Stimulated activated CD8-positive, alpha-beta memory T cell treated with anti-CD3 and anti-CD28 coated beads, Interleukin-7, amount 100 ng/mL, for 4 hours (primary cell): Measurements from ENCODE around the gene CHCHD3.
"Not testable (repeated sequence)": the region's sequence is repeated elsewhere in the genome, so short reads cannot be mapped to it uniquely, and the experiment has no call there.

ENCODE experiments used
- DNase-seq, 2 donors: peaks; one replicate each; pipeline ENCODE4 v3.0.0-alpha.2; 2020; ENCODE audit warnings: low read depth in 2 of 2

Gene CHCHD3

DNA sequence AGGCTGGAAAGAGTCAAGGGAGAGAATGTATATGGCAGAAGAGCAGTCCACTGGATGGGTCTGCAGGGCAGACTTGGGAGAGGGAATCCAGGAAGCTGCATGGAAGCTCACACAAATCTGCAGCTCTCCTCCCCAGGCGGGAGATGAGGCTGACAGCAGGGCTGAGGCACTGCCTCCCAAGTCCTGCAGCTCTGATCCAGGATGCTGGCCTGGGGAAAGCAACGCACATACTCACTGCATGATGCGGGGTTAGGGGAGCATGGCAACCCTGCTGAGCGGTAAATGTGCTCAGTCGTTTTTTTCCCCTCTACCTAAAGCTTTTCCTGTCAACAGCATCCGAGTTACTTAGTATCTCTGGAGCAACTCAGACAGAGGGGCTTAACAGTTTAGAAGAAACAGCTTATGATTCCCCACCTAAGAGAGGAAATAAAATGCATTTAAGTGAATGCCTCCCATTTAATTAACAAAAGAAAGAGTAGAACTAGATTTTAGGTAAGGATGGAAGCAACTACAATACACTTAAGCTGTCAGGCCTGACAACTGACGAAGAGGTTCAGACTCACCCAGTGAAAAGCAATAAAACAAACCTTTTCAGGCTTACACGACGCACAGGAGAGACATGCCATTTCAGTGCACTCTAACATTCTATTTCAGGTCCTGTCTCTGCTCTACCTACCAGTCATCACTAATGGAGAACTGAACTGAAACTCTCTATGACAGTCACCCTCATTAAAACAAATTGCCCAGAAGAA, 37.0 kb downstream of the CHCHD3 start:
- DNase-seq, result no peak

DNA sequence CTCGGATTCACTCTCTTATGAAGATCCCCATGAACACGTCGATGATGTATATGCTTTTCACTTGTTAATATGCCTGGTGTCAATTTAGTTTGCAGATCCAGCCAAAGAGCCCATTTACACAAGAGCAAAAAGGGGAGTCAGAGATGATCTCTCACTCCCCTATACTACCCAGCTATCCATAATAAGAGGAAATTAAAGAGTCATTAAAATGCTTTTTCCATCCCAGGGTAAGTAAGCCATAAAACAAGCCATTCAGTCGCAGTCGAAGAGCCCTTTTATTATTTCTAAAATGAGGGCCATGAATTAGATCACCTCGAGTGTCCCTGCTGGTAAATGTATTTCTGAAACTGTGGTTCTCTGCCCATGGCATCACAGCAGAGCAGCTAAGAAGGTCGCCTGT, 41.2 kb downstream of the CHCHD3 start:
- DNase-seq, result no peak

DNA sequence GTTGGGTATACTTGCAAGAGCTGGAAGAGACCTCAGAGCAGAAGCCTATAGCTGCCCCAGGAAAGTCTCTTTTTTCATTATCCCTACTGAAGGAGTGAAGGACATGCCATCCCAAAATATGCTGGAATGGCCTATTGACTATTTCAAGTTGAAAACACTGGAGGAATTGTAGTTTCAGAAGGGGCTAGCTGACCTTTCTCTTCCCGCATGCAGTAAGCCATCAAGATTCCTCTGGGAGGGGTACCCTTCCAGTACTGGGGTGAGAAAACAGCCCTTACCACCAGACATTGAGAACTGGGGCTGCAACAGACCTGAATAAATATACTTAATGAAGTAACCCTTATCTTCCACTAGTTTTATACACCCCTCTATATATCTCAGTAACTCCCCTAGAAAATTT, 41.7 kb downstream of the CHCHD3 start:
- DNase-seq, result no peak

DNA sequence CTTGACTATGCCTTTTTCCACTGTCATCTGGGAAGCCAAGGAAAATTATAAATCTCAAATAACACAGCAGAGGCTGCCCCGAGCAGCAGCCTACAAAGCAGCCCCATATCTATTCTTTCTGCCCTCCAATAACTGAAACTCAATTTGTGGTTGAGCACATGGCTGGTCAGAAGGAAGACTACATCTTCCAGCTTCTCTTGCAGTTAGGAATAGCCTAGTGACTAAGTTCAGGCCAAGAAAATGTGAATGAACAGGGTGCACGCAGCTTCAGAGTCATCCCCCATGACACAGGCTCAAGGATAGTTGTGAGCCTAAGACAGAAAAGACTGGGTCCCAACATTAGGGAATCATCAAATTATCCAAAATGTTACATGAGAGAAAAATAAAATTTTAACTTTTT, 42.3 kb downstream of the CHCHD3 start:
- DNase-seq, result no peak

DNA sequence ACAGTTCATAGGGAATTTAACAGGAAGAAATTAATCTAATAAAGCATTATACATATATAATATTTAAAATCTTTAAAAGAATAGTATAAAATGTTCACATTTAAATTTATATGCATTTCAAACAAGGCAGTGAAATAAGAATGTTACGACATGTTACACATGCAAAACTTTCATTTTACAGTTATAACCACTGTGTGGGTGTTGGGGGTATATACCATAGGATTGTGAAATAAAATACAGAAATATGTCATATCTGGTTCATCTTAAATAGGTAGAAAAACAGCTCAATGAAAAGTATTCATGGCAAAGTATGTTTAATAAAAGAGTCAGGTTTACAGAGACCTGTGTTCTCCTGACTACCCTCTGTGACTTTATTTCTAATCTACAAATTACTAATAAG, 45.6 kb downstream of the CHCHD3 start:
- no peak for DNase-seq

DNA sequence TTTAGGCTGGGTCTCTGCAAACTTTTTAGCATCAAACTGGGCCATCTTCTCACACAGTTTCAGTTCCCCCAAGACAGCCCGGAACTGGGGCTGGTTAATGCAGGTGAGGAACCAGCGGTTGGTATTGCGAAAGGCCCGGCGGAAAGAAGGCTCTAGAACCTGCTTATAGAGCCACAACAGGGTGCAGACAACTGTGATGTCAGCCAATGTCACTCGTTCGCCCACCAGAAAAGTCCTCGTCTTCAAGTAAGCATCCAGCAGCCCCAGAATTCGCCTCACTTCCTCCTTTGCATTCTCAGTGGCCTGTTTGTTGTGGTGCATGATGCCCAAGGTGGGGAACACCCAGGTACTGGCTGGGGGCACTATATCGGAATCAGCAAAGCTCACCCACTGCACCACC, 46.6 kb downstream of the CHCHD3 start:
- DNase-seq, result not testable (repeated sequence)

DNA sequence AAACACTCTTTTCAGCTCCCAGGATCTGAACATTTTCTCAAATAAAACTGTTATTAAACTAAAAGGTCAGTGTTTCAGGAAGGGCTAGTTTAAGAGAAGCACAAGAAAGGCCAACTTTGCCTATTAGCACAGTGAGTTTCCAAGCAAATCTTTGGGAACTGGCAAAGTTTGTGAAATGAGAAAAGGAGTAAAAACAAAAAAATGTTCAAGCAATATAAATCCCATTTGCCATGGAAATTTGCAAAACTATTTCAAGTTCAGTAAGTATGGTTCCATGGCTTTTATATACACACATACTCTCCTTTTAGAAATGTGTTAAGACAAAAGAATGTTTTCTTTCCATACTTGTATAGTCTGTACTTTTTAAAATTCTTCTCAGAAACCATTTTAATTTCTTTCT, 51.5 kb downstream of the CHCHD3 start:
- no peak for DNase-seq

DNA sequence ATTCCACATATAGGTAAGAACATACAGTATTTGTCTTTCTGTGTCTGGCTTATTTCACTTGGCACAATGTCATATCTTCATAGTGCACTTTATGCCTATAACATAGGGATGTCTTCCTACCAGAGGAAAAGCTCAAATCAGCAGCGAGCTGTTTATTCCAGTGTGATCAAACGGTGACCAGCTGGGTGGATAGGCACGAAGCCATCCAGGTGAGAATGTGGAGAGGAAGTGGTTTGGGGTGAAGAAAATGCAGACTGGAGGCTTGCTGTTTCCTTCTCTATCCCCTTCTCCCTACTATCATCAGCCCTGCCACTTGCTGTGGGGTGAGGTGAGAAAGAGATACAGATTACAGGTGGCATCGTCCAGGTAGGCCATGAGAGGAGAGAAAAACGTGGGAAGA, 52.4 kb downstream of the CHCHD3 start:
- DNase-seq, result no peak

DNA sequence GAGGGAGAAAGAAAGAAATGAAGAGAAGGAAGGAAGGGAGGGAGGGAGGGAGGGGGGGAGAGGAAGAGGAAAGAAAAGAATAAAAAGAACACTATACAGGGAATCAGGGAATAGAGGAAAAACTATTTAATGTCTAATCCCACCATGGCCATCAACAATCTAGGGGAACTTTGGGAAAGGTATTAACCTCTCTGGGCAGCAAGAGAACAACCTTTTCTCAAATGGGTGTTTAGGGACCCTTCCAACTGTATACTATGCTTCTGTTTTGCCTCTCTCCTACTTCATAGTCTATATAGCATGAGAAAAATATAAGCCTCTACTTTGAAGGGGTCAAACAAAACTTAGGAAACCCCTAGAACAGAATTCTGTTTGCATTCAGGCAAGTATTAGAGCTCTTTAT, 54.5 kb downstream of the CHCHD3 start:
- no peak for DNase-seq

DNA sequence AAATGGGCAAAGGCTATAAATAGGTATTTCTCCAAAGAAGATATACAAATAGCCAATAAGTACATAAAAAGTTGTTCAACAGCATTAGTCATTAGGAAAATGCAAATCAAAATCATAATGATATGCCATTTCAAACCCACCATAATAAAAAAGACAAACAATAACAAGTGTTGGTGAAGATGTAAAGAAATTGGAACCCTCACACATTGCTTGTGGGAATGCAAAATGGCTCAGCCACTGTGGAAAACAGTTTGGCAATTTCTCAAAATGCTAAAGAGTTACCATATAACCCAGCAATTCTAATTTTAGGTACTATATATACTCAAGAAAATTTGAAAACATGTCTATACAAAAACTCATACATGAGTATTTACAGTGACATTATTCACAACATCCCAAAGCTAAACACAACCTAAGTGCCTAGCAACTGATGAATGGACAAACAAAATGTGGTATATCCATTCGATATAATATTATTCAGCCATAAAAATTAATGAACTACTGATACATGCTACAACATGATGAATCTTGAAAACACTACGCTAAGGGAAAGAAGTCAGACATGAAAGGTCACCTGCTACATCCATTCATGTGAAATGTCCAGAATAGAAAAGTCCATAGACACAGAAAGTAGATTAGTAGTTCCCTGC, 55.6 kb downstream of the CHCHD3 start:
- no peak for DNase-seq

DNA sequence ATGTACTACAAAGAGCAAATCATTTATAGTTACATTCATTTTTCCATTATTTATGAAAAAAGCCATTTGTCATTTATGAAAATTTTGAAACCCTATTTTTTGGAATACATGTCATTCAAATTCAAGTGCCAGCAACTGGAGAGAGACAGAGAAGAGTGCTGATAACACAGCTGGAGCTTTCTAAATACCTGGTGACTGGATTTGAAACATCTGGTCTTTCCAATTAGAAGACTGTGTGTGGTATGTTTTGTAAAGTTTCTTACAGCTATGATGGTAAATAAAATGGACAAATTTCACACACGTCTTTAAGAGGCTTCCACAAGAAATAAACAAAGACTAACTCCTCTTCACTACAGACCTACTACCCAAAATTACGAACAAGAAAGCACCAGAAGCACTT, 56.8 kb downstream of the CHCHD3 start:
- no peak for DNase-seq

DNA sequence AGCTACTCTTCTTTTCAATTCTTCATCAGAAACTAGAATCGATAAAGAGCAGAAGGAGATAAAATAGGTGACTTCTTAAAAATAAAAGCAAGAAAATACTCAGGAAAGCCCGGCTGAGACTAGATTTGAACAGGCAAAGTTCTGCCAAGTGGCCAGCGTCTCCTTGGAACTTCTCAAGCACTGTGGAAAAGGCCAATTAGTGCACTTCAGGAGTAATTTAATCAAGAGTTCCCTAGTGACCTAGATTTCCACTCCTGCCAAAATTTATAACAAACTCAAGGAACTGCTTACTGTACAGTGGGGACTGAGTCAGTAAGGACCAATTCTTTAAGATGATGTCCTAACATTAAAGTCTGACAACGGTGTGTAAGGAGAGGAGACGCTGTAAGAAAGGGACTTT, 57.3 kb downstream of the CHCHD3 start:
- no peak for DNase-seq

DNA sequence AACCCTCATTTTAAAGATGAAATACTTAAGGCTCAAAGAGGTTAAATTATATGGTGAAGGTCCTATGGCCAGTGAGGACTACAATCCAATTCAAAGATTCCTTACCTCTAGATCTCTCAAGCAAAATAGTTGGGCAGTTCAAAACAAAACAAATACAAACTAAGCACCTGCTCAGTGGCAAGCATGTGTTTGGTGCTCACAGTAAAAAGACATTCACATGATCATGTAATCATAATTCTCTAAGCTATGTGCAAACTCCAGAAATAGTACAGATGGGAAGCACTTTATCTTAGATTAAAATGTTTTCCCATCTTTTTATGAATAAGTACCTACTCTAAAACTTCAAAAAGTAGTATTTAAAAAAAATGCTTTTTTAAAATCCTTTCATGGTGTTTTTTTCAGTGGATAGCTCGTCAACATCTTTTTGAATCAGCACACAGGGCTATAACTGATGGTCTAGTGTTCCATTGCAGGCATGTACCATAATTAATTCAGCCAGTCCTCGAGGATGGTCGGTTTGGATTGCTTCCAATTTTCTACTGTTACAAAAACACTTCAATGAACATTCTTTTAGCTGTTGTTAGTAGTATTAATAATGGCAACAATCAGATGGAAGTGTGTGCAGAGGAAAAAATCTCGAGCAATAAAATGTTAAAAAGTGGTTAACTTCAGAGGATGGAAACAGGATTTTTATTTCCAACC, 58.4 kb downstream of the CHCHD3 start:
- DNase-seq, result no peak

DNA sequence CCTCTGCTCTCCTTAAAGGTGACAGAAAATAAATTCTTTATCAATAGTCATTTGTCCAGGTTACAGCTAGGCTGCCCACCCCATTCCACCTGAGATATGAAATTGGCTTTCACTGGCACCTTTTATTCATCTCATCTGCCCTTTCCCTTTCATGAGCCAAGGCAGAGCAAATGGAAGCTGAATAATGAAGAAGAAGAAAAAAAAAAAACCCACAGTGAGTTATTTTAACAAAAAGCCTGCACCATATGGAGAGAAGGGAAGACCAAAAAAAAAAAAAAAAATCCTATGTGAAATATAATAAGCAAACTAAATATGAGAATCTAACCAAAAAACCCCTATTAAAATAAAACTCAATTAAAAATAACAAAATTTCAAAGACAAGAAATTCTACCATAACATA, 59.2 kb downstream of the CHCHD3 start:
- DNase-seq, result no peak

DNA sequence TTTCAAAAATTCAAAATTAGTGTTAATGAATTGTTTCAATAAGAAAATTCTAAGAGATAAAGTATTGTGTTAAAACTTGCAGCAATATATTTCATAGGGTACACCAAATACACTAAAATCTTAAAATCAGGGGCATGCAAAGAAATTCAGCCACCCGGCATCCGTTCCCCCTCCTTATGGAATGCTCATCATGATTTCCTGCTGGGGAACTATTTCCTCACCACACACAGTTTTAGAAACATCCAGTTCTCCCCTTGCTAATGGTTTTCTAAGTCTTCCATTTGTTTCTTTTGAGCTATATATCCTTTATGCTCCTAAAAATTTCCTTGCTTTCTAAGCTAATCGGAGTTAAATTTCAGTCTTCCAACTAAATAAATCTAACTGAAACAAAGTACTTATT, 60.7 kb downstream of the CHCHD3 start:
- DNase-seq, result no peak

DNA sequence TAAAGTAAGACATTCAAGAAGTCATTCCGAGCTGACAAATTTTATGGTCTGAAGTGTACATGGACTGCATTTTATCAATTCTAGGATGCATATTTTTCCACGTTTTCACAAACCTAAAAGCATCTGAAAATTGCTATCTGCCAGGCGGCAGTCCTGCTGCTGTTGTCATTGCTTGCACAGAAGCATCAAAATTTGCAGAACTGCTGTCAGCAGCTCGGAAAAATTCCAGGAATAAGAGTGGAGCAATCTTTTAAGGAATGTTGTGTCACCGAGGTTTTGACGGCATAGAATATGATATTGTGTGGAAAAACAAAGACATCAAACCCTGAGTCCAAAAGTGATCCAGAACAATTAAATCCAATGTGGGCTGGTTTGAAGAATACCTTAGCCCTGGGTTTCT, 61.4 kb downstream of the CHCHD3 start:
- no peak for DNase-seq

DNA sequence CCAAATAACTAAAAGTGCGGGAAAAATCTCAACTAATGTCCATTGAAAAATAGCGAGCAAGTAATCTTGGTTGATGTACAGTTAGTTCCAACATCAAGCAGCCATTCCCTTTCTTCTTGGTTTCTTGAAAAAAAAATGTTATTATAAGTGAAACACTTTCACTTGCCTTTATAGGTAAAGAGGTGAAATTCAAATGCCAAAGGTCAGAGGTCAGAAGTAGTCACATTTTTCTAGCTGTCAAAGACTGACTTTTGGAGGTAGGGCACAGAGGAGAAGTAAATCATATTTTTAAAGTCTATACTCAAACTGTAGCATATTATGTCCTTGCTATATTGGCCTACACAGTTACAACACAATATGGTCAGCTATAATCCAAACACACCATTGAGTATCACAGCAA, 62.3 kb downstream of the CHCHD3 start:
- DNase-seq, result no peak

DNA sequence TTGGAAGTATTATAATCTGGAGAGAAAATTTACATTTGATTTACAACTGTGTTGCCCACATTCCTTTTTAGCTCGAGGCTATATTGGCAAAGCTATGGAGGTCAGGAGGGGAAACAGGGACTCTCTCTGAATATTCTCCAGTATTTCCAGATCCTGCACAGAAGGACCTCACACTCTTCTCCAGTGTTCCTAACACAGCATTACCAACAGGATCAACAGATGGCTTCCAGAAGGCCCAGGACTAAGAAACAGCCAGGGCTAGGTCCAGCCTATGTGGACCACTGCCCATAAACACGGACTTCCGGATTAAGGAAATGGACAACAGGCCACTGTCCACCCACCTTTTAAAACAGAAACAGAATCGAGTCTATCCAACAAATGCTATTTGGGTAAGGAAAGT, 65.3 kb downstream of the CHCHD3 start:
- DNase-seq, result no peak

DNA sequence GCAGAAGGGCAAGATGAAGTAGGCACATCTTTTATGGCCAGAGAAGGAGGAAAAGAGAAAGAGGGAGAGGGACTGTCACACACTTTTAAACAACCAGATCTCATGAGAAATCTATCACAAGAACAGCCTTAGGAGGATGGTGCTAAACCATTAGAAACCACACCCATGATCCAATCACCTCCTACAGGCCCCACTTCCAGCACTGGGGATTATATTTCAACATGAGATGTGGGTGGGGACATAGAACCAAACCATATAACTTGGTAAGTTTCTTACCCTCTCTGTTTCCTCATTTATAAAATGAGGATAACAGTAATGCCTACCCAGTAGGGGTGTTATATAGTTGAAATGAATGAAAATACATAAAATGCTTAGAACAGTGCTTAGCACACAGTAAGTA, 66.0 kb downstream of the CHCHD3 start:
- no peak for DNase-seq

DNA sequence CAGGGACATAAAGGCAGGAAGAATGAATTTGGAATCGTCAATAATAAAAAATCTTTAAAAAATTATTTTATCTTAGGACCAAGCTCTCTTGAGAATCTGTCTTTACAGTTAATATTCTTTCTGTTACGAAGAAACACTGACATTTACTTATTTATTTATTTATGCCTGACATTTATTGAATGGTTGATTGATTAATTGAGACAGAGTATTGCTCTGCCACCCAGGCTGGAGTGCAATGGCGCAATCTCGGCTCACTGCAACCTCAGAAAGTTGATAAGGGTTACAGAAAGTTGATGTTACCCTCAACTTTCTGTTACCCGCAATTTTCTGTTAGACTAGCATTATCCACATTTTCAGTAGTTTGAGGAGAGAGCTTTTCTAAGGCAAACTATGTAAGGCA, 70.1 kb downstream of the CHCHD3 start:
- no peak for DNase-seq

DNA sequence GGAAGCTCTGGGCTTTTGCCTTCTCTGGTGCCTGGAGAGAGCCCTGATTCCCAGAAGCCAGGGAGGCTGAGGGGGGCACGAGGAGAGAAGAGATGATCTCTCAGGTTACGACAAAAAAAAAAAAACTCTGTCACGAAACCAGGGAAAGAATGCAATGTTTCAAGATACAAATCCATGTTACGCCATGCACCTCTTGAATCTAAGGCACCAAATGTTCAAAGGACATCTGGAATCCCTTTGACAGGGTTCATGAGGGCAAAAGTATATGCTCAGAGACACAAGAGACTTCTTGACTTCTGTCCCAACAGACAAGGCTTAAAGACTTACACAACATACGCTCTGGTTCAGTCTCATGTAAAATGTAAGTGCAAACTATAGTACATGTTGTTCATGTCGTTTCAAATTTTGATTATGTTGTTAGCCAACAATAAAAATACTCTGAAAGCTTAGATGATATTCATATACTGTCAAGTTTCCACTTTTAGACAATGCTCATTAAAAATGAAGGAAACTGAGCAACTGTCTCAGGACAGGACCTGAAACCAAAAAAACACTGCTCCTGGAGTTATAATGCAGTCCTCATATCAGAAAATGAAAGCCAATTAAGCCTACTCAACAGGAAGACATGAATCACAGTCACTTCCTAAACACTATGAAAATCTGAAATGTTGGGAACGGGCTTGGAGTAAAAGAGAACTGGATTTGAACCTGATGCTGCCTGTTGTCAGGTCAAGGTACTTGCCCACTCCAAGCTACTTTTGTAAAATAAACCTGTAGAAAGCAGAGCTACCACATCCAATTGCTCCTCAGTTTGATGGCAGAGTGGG, 72.3 kb downstream of the CHCHD3 start:
- no peak for DNase-seq

DNA sequence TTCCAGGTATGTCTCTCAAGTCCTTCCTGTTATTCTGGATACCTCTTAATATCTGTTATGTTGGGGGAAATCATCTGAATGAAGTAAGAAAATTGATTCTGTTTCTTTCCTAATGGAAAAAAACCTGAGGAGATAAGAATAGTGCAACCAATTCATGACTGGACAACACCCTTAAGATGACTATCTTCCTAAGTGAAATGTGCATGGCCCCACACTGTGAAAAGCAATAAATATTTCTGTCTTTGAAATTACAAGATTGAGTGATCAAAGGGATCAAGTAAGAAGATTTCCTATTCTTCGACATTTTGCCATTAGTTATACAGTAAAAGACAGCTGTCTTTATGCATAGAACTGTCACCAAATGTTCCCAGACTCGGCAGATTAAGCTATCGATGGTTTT, 73.9 kb downstream of the CHCHD3 start:
- no peak for DNase-seq
